Pulmonary artery endothelial cell (primary cell): ENCODE measurements around the gene S100A8. TPM values are rescaled to one million over a fixed set of nuclear protein-coding genes. Genes with fewer than 3 reads are reported as not detected.
"Not testable (repeated sequence)": the region's sequence is repeated elsewhere in the genome, so short reads cannot be mapped to it uniquely, and the experiment has no call there.

Source experiments
- DNase-seq: peaks from one replicate; pipeline ENCODE4 v3.0.0-alpha.2; 2011; ENCODE audit warnings: low read depth, low spot score
- total RNA-seq: library from RNA; depleted of rRNA; stranded (reverse); fragments of >200 nt; gene quantifications from 2 replicates; pipeline ENCODE4 v1.2.3, GENCODE V29; 2014

The S100A8 gene
- total RNA-seq, 1 donor from 2014 or later: not detected

DNA sequence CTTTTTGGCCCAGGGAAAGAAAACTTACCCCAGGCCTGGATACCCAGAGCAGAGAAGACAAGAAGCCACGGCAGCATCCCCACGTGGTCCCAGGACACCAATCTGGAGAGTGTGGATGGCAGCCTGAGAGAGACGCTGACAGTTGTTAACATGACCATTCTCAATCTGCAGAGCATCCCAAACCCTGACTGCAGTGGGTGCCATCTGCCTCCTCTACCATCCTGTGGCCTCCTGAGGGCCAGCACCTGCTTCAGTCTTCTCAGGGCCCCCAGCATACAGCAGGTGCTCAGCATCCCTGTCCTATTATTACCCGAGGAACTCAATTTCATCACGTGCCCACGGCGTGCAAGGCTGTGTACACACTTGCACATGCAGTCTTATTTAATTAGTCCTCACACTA lies 43.0 kb downstream of the S100A8 start:
- no peak for DNase-seq

DNA sequence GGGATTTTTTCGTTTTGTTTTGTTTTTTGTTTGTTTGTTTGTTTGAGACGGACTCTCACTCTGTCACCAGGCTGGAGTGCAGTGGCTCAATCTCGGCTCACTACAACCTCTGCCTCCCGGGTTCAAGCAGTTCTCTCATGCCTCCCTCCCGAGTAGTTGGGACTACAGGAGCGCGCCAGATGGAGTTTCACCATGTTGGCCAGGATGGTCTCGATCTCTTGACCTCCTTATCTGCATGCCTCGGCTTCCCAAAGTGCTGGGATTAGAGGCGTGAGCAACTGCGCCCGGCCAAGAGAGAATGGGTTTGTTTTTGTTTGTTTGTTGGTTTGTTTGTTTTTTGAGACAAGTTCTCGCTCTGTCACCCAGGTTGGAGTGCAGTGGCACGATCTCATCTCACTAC lies 43.8 kb downstream of the S100A8 start:
- DNase-seq: not testable (repeated sequence)

DNA sequence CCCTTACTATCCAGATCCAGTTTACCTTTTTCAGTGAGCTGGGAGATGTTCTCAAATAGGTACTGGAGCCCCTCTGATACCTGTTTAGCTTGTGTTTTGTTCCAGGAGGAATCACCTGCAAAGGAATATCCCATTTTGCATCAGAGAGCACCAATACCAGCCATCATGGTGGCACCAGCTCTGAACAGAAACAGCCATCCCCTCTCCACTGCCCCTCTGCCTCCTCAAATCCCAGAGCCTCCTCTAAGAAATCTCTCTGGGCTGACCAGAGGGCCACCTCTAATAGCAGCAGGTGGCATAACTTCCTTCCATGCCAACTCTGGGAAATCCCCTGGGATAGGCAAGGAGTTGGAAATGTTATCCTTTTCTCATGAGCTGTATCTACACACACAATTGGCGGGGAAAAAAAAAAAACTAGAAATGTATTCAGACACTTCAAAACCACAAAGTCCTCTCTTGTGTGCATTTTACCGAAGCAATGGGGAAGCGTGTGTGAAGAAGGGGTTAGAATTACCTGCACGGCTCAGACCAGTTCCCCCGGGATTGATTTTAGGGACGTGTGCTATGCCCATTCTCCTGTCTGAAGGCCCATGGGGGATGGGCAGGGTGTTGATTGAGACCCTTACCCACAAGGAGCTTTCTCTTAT lies 44.7 kb downstream of the S100A8 start:
- DNase-seq: no peak

DNA sequence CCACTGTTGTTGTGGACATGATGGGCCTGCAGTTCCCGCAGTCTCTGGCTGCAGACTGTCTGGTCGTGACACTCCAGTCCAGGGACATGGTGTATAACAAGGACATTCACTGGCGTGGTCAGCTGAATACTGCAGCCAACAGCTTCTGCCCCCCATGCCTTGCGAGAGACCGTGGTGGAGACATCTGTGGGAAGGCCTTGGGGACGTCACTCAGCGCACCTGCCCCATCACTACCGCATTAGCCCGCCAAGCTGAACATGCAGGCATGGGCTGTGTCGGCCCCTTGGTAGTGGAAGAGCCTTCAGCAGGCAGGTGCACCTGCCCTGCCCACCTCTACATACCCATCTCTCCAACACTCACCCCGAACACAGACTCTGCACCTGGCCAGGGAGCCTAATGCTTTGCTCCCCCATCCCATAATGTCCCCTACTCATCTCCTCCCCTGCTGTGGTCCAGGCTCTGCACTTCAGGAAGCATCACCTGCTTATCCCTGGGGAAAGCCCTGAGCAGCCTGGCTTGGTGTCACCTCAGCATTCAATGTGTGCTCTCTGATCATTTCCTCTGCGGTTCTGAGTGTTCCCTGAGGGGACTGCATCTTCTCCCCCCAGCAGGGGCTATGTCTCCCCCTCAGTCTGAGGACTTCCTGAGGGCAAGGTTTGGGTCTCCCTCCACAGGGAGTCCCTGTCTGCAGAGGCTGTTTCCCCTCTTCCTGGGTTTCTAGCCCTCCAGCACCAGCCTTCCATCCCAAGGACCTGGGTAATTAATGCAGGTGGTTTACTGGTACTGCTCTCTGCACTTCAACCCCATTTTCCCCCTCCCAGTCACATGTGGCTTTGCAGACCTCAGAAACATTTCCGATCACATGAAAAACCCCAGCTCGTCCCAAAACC lies 45.4 kb downstream of the S100A8 start:
- no peak for DNase-seq

DNA sequence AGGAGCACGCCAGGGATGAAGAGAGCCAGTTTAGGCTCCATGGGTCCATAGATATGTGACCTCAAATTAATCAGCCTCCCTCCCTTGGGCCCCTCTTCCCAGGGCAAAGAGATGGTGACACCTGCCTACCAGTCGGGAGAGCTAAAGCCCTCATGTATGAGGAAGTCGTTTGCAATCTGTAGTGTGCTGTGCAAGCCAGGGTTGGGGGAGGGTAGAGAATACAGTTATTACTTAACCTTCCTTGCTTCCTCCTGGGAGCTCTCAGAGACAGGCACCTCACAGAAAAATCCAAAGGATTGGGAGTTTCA lies 46.2 kb downstream of the S100A8 start:
- no peak for DNase-seq

DNA sequence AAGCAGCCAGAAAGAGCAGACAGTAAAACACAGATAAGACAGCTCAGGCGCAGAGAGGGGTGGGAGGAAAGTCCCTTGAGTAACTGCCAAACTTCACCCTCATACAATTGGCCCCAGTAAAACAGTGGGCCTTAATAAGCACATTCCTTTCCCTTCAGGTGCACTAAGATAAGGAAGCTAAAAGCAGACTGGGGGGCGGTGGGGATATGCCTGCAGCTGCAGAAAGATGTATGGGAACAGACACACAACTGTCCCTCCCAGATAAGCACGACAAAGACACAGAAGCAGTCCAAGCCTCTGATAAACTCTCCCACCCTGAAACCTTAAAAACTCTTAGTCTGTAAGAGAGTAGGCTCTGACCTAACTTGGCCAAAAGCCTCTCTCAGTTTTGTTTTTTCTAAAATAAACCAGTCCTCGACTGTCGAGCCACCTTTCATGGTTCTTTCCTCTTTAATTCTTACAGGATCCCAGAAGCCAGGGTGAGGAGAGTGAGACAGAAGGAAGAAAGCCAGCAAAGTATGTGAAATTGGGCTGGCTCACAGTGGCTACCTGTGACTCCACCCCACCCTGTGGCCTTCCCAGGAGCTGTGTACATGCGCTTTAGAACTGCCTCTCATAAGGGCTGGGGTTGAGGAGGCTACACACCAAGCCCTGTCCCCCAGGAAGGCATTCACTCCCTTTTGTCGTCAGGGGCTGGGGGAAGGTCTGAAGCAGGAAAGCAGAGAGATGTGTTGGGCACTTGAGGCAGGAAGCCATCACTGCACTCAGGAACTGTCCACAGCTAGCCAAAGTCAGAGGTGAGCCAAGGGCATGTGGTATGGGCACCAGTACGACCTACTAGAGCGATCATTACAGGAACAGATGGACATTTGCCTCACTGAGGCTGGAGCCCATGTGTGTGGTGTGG lies 46.8 kb downstream of the S100A8 start:
- no peak for DNase-seq

DNA sequence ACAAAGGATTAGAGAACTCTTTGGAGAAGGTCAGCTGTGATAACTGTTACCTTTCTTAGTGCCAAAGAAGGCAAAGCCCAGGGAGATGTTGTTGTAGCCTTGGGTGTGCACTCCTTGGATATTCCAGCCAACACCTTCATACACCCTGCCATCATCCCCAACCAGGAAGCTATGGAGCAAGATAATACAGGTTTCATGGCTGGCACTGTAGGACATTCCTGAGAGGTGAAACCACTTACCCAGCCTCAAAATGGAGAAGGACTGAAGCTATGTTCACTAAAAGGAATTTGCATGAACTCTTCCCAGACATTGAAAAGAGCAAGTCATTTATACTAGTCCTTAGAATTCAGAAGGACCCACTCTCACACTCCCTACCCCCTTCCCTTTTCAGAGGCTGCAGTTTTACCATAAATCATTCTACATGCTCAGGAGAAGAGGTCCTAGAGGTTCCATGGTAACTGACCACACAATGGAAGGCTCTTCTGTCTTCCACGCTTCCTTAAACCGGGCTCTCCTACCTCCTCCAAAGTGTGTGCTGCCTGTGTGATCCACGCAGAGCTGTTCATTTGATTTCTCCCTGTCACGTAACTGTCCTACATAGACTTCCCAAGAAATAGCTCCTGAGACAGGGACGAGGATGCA lies 47.7 kb downstream of the S100A8 start:
- DNase-seq: no peak

DNA sequence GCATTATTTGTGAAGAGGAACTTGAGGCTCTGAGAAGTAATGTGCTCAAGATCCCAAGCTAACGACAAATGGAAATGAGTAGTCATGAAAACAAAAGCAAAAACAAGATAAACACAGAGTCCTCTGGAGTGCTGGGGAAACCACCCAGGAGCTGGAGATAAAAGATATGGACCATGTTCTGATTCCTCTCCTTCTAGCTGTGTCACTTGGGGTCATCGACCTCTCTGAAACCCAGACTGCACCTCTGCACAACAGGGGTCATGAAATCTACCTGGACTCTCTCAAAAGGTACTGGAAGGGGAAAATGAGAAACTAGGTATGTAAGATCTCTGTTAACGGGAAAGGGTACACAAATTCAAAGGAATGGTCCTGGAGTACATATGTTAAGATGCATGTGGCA lies 48.7 kb downstream of the S100A8 start:
- DNase-seq: no peak

DNA sequence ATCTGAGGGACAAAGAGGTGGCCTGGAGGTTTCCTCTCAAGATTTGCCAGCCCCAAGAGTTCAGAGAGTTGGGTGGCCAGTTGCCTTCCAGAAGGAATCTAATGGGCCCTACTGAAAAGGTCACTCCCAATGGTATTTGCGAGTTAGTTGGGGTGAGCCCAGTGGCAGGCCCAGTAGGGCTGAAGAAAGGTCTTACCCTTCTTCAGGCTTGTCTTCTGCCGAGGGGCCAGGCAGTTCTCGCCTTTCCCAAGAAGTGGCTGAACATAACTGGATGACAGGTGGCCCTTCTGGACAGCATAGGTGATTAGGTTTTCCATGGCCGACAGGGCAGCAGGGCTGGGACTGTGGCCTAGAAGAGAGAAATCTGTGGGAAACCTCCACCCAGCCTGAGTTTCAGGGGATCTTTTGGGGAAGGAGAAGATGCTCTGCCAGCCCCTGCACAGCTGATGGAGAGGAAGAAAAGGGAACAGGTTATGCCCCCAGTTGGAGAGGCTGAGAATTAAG lies 49.4 kb downstream of the S100A8 start:
- no peak for DNase-seq

DNA sequence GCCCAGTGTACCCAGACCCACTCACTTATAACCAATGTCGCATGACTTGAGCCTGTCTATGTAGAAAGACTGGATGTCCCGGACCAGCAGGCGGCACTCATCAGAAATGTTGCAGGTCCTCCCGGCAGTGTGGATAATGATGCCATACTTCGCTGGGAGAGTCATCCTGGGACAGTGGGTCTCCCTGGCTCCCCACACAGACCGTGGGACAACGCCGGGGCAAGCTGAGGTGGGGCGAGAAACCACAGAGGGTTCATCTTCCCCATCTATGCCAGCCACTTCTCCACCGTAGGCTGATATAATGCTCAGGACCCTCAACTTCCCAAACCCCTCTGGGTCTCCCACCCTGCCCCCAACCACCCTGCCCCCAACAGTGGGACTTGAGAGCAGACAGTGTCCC lies 50.5 kb downstream of the S100A8 start:
- DNase-seq: no peak

Other genes with a start within 250 kb of the S100A8 start
- not detected in 2 replicates for gene SPRR2G, start 240.2 kb downstream of the S100A8 start, total RNA-seq
- gene LELP1, start 187.6 kb downstream of the S100A8 start, total RNA-seq: not detected in 2 replicates
- not detected in 2 replicates for gene PRR9, start 173.5 kb downstream of the S100A8 start, total RNA-seq
- not detected in 2 replicates for gene LORICRIN, start 131.4 kb downstream of the S100A8 start, total RNA-seq
- not detected in 2 replicates for gene PGLYRP3, start 78.1 kb downstream of the S100A8 start, total RNA-seq
- gene PGLYRP4, start 42.2 kb downstream of the S100A8 start, total RNA-seq: not detected in 2 replicates
- gene S100A9, start 33.2 kb downstream of the S100A8 start, total RNA-seq: 0.13 and 0.95 TPM in 2 replicates
- gene S100A12, start 15.5 kb downstream of the S100A8 start, total RNA-seq: not detected in 2 replicates
- not detected in 2 replicates for gene S100A7A, start 25.4 kb upstream of the S100A8 start, total RNA-seq
- gene S100A7, start 69.6 kb upstream of the S100A8 start, total RNA-seq: not detected in 2 replicates
- gene S100A6, start 144.9 kb upstream of the S100A8 start, total RNA-seq: 527 and 1,896 TPM in 2 replicates
- not detected in 2 replicates for gene S100A5, start 149.9 kb upstream of the S100A8 start, total RNA-seq
- 0.60 and 0.66 TPM in 2 replicates for gene S100A4, start 154.7 kb upstream of the S100A8 start, total RNA-seq
- gene S100A3, start 158.2 kb upstream of the S100A8 start, total RNA-seq: 0.66 and 0.85 TPM in 2 replicates
- gene S100A2, start 174.8 kb upstream of the S100A8 start, total RNA-seq: 1.6 and 2.2 TPM in 2 replicates
- gene S100A16, start 222.1 kb upstream of the S100A8 start, total RNA-seq: 689 and 738 TPM in 2 replicates
- gene S100A14, start 225.3 kb upstream of the S100A8 start, total RNA-seq: 0.14 and 0.20 TPM in 2 replicates
- gene S100A13, start 236.4 kb upstream of the S100A8 start, total RNA-seq: 62.6 and 153 TPM in 2 replicates
- gene S100A1, start 237.4 kb upstream of the S100A8 start, total RNA-seq: not detected in 2 replicates
- 27.6 and 42.4 TPM in 2 replicates for gene CHTOP, start 243.0 kb upstream of the S100A8 start, total RNA-seq